ENCODE measurements around the gene COA3.

GRCh38 chr17:42832934-42833766 is 34.6 kb upstream of the COA3 start, which contains the start of gene PSME3:
- no peak for TF ChIP-seq CTCF (IDR thresholded peaks at IDR 0.05; ENCODE audit: insufficient read depth, low read length, poor library complexity, severe bottlenecking)
- TF ChIP-seq EZH2phosphoT487 (conservative IDR thresholded peaks at IDR 0.05; ENCODE audit: low read length) = no peak

Measured in SU-DHL-6 (cell line).